SK-N-SH (cell line): Measurements from ENCODE around the gene EMILIN2. TPM values are rescaled to one million over a fixed set of nuclear protein-coding genes. Genes with fewer than 3 reads are reported as not detected.

ENCODE experiments used
- CTCF ChIA-PET: fragments of 300-600, 350-600 bp; formaldehyde crosslinking; extraction: SDS; loops from one replicate; lab custom pipeline; 2021; lab: Yijun Ruan, JAX
- POLR2A ChIA-PET: fragments of 350-600 bp; sonication (Branson Sonifier 250); formaldehyde crosslinking; extraction: SDS; loops from one replicate; lab custom pipeline; 2020; ENCODE audit warnings: antibody characterized with exemption, inconsistent platforms; lab: Yijun Ruan, JAX
- DNase-seq: peaks from one replicate; pipeline ENCODE4 v3.0.0; 2012
- H2AFZ ChIP-seq: fragments of 200-600 bp; sonication (generic); 2 replicates; pipeline ENCODE4 v1.8.1; 2016; ENCODE audit warnings: antibody characterized with exemption, mild to moderate bottlenecking, low read depth
- H3F3A ChIP-seq: fragments of 200-600 bp; sonication (generic); replicated peaks from 2 replicates; pipeline ENCODE3; 2016; ENCODE audit warnings: antibody characterized with exemption, mild to moderate bottlenecking; ENCODE audit not compliant: insufficient read depth
- H3K27ac ChIP-seq, 2 experiments: fragments of 200-500 bp in 1 of 2; fragments of 200-600 bp in 1 of 2; sonication (Bioruptor generic) in 1 of 2; sonication (generic), shearing (Covaris generic) in 1 of 2; 2 replicates each; pipeline versions ENCODE4 v1.5.1 to v1.6.1; 2014 to 2016; ENCODE audit warnings: low read depth in 2 of 2, inconsistent platforms in 1 of 2, low read length in 1 of 2, mild to moderate bottlenecking in 1 of 2, mixed read lengths in 1 of 2
- H3K27me3 ChIP-seq: fragments of 200-600 bp; sonication (generic), shearing (Covaris generic); 2 replicates; pipeline ENCODE4 v1.6.1; 2016; ENCODE audit warnings: mixed run types; ENCODE audit not compliant: insufficient read depth
- H3K36me3 ChIP-seq, 2 experiments: fragments of 200-500 bp in 1 of 2; fragments of 200-600 bp in 1 of 2; sonication (Bioruptor generic) in 1 of 2; sonication (generic) in 1 of 2; replicated peaks in 1 of 2; 2 replicates each; pipeline versions ENCODE3 to v1.5.1; 2014 to 2016; ENCODE audit warnings: low read length in 1 of 2, mild to moderate bottlenecking in 1 of 2; ENCODE audit not compliant: insufficient read depth in 2 of 2, control insufficient read depth in 1 of 2
- H3K4me1 ChIP-seq, 2 experiments: fragments of 200-500 bp in 1 of 2; fragments of 200-600 bp in 1 of 2; sonication (Bioruptor generic) in 1 of 2; sonication (generic), shearing (Covaris generic) in 1 of 2; 2 replicates each; pipeline versions ENCODE4 v1.5.1 to v1.6.1; 2014 to 2016; ENCODE audit warnings: low read depth in 1 of 2, low read length in 1 of 2, mixed run types in 1 of 2; ENCODE audit not compliant: insufficient read depth in 2 of 2, control insufficient read depth in 1 of 2
- H3K4me2 ChIP-seq: fragments of 200-600 bp; sonication (generic), shearing (Covaris generic); 2 replicates; pipeline ENCODE4 v1.6.1; 2017; ENCODE audit warnings: mixed run types
- H3K4me3 ChIP-seq, 2 experiments: fragments of 200-500 bp in 1 of 2; fragments of 200-600 bp in 1 of 2; sonication (Bioruptor generic) in 1 of 2; sonication (generic), shearing (Covaris generic) in 1 of 2; 2 replicates each; pipeline versions ENCODE4 v1.5.1 to v1.8.1; 2014 to 2016; ENCODE audit warnings: low read depth in 2 of 2, inconsistent platforms in 1 of 2, low read length in 1 of 2, mild to moderate bottlenecking in 1 of 2, mixed read lengths in 1 of 2, moderate library complexity in 1 of 2
- H3K79me2 ChIP-seq: fragments of 200-600 bp; sonication (generic); 2 replicates; pipeline ENCODE4 v1.8.1; 2017; ENCODE audit warnings: mild to moderate bottlenecking; ENCODE audit not compliant: insufficient read depth
- H3K9ac ChIP-seq: fragments of 200-600 bp; sonication (generic); 2 replicates; pipeline ENCODE4 v1.6.1; 2017; ENCODE audit warnings: mixed run types
- H3K9me2 ChIP-seq: fragments of 200-600 bp; sonication (generic); 2 replicates; pipeline ENCODE4 v1.6.1; 2017; ENCODE audit warnings: mixed run types
- H3K9me3 ChIP-seq: fragments of 200-600 bp; sonication (generic); 2 replicates; pipeline ENCODE4 v1.6.1; 2017; ENCODE audit warnings: mixed run types, mild to moderate bottlenecking, moderate library complexity
- H4K20me1 ChIP-seq: fragments of 200-600 bp; sonication (generic); 2 replicates; pipeline ENCODE4 v1.6.1; 2017; ENCODE audit warnings: mild to moderate bottlenecking, mixed run types; ENCODE audit not compliant: insufficient read depth
- CHD2 ChIP-seq: fragments of 150-350 bp; IDR thresholded peaks from 2 replicates; pipeline ENCODE4 v1.6.1; 2018; ENCODE audit warnings: low read length; ENCODE audit not compliant: partially characterized antibody
- EZH2phosphoT487 ChIP-seq: fragments of 200-600 bp; sonication (generic); IDR thresholded peaks from 2 replicates; pipeline ENCODE4 v1.6.1; 2017; ENCODE audit warnings: low read depth, mixed run types, mild to moderate bottlenecking, antibody characterized with exemption, moderate library complexity, borderline replicate concordance
- FOXM1 ChIP-seq: IDR thresholded peaks from 2 replicates; pipeline ENCODE4 v1.4.0; 2012; ENCODE audit warnings: low read depth, mild to moderate bottlenecking
- GABPA ChIP-seq: IDR thresholded peaks from 2 replicates; pipeline ENCODE4 v1.4.0; 2012; ENCODE audit warnings: low read depth, mild to moderate bottlenecking
- JUND ChIP-seq: IDR thresholded peaks from 2 replicates; pipeline ENCODE4 v1.4.0; 2012
- MAX ChIP-seq: IDR thresholded peaks from 2 replicates; pipeline ENCODE4 v1.4.0; 2012; ENCODE audit warnings: low read depth
- MEF2A ChIP-seq: IDR thresholded peaks from 2 replicates; pipeline ENCODE4 v1.4.0; 2012; ENCODE audit warnings: low read depth, borderline replicate concordance
- MXI1 ChIP-seq: IDR thresholded peaks from 2 replicates; pipeline ENCODE4 v1.6.1; 2012; ENCODE audit warnings: mild to moderate bottlenecking, low read depth, low read length, improper control_type of control experiment
- NFIC ChIP-seq: IDR thresholded peaks from 2 replicates; pipeline ENCODE4 v1.4.0; 2012; ENCODE audit warnings: borderline replicate concordance
- PBX3 ChIP-seq: IDR thresholded peaks from 2 replicates; pipeline ENCODE4; 2012
- POLR2AphosphoS5 ChIP-seq: IDR thresholded peaks from 2 replicates; pipeline ENCODE4 v1.6.1; 2012; ENCODE audit warnings: low read depth, low read length
- RAD21 ChIP-seq: IDR thresholded peaks from 2 replicates; pipeline ENCODE4 v1.6.1; 2012; ENCODE audit warnings: mild to moderate bottlenecking, low read length
- RCOR1 ChIP-seq: fragments of 150-350 bp; IDR thresholded peaks from 2 replicates; pipeline ENCODE4 v1.6.1; 2017; ENCODE audit warnings: antibody characterized with exemption, low read length
- RFX5 ChIP-seq: IDR thresholded peaks from 2 replicates; pipeline ENCODE4 v1.6.1; 2012; ENCODE audit warnings: mild to moderate bottlenecking, improper control_type of control experiment, low read length
- SIN3A ChIP-seq: IDR thresholded peaks from 2 replicates; pipeline ENCODE4 v1.6.1; 2012; ENCODE audit warnings: low read depth, mild to moderate bottlenecking, low read length, moderate library complexity, borderline replicate concordance
- SMC3 ChIP-seq: IDR thresholded peaks from 2 replicates; pipeline ENCODE4 v1.6.1; 2012; ENCODE audit warnings: low read depth, low read length, improper control_type of control experiment
- TEAD4 ChIP-seq: IDR thresholded peaks from 2 replicates; pipeline ENCODE4 v1.4.0; 2012; ENCODE audit warnings: mild to moderate bottlenecking, borderline replicate concordance; ENCODE audit not compliant: insufficient read depth
- USF1 ChIP-seq: IDR thresholded peaks from 2 replicates; pipeline ENCODE4 v1.4.0; 2012; ENCODE audit warnings: low read depth, borderline replicate concordance
- WGBS: methylation state at CpG from one replicate; pipeline ENCODE4 v1.1.6; 2017; ENCODE audit warnings: low lambda C conversion rate; 5-methylcytosine and 5-hydroxymethylcytosine counted together
- polyA plus RNA-seq, 3 experiments: library from polyadenylated mRNA; depleted of rRNA; stranded (reverse); fragments of >200 nt; gene quantifications; 2 replicates each; pipeline ENCODE4 v1.2.3, GENCODE V29; 2012
- TF ChIP-seq, protein P1 (sequence below): fragments of 150-350 bp; IDR thresholded peaks from 2 replicates; pipeline ENCODE4 v1.6.1; 2016; ENCODE audit warnings: mild to moderate bottlenecking, low read depth, low read length
- TF ChIP-seq, protein P2 (sequence below): fragments of 200-600 bp; sonication (generic); IDR thresholded peaks from 2 replicates; pipeline ENCODE4 v1.6.1; 2017; ENCODE audit warnings: antibody characterized with exemption, mild to moderate bottlenecking, moderate library complexity

Gene EMILIN2
- polyA plus RNA-seq, 1 of the 3 experiments (the other 2 are of a cell fraction), result 1.4 TPM

- WGBS, result 74% methylated on average over 1 of the region's 1 CpG
- no peak for DNase-seq
- Histone ChIP-seq H3K27ac (no peak overlapping the region), H3K4me2 (no peak overlapping the region), H3K79me2 (no peaks in the 10 kb centered on the region), H3K9ac (no peak overlapping the region), H3F3A (no peaks in the 10 kb centered on the region), H3K27me3 (no peaks in the 10 kb centered on the region), H3K4me1 (no peaks in the 10 kb centered on the region), H3K4me3 (no peak overlapping the region)
- CTCF ChIA-PET, result no interaction called here
- TF ChIP-seq EZH2phosphoT487, result no peak
- no peak for TF ChIP-seq SIN3A
- TF ChIP-seq POLR2AphosphoS5, result no peak
- TF ChIP-seq RAD21, result no peak
- TF ChIP-seq CHD2, result no peak
- TF ChIP-seq JUND, result no peak
- no peak for TF ChIP-seq SMC3
- TF ChIP-seq, protein P1, sequence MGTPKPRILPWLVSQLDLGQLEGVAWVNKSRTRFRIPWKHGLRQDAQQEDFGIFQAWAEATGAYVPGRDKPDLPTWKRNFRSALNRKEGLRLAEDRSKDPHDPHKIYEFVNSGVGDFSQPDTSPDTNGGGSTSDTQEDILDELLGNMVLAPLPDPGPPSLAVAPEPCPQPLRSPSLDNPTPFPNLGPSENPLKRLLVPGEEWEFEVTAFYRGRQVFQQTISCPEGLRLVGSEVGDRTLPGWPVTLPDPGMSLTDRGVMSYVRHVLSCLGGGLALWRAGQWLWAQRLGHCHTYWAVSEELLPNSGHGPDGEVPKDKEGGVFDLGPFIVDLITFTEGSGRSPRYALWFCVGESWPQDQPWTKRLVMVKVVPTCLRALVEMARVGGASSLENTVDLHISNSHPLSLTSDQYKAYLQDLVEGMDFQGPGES, result no peak
- no peak for TF ChIP-seq RCOR1
- TF ChIP-seq TEAD4, result no peak
- no peak for TF ChIP-seq MEF2A
- TF ChIP-seq USF1, result no peak
- TF ChIP-seq FOXM1, result no peak
- no peak for TF ChIP-seq NFIC
- TF ChIP-seq MAX, result no peak
- no peak for TF ChIP-seq MXI1
- TF ChIP-seq RFX5, result no peak
- TF ChIP-seq PBX3, result no peak
- TF ChIP-seq, protein P2, sequence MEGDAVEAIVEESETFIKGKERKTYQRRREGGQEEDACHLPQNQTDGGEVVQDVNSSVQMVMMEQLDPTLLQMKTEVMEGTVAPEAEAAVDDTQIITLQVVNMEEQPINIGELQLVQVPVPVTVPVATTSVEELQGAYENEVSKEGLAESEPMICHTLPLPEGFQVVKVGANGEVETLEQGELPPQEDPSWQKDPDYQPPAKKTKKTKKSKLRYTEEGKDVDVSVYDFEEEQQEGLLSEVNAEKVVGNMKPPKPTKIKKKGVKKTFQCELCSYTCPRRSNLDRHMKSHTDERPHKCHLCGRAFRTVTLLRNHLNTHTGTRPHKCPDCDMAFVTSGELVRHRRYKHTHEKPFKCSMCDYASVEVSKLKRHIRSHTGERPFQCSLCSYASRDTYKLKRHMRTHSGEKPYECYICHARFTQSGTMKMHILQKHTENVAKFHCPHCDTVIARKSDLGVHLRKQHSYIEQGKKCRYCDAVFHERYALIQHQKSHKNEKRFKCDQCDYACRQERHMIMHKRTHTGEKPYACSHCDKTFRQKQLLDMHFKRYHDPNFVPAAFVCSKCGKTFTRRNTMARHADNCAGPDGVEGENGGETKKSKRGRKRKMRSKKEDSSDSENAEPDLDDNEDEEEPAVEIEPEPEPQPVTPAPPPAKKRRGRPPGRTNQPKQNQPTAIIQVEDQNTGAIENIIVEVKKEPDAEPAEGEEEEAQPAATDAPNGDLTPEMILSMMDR, result no peak
- TF ChIP-seq GABPA, result no peak
- TF ChIP-seq, all 33 proteins: peak for 0
- Histone ChIP-seq H3K36me3 (no peaks in the 10 kb centered on the region), H4K20me1 (no peaks in the 10 kb centered on the region), H2AFZ (no peak overlapping the region), H3K9me2 (no peaks in the 10 kb centered on the region), H3K9me3 (peaks cover 16% of the 10 kb centered on the region)
- POLR2A ChIA-PET, result no interaction called here
Measured at GRCh38 chr18:2811416-2811815, 35.4 kb upstream of the EMILIN2 start.
